HCT116 (cell line): ENCODE measurements around the gene DENND4B. TPM values are rescaled to one million over a fixed set of nuclear protein-coding genes. Genes with fewer than 3 reads are reported as not detected.
"Not testable (repeated sequence)": the region's sequence is repeated elsewhere in the genome, so short reads cannot be mapped to it uniquely, and the experiment has no call there.

Source experiments
- ATAC-seq: fragments of 200-7000 bp; cut with Tn5 transposase; 2 replicates; pipeline ENCODE4 v1.9.1; 2020; ENCODE audit warnings: mild to moderate bottlenecking, moderate library complexity
- BruUV-seq: library from RNA; stranded (reverse); fragments of 400-500 nt; replicated peaks from 2 replicates; lab custom pipeline; 2021; lab: Mats Ljungman, UMichigan
- CTCF ChIA-PET: fragments of 300-600 bp; sonication (Branson Sonifier 250); formaldehyde crosslinking; loops from one replicate; lab custom pipeline; 2021; ENCODE audit warnings: antibody characterized with exemption; lab: Charles Lee
- POLR2A ChIA-PET: fragments of 300-600, 350-600 bp; sonication (Branson Sonifier 250); formaldehyde crosslinking; loops from one replicate; lab custom pipeline; 2021; ENCODE audit warnings: antibody characterized with exemption; lab: Charles Lee
- RAD21 ChIA-PET, 2 experiments: fragments of 300-600 bp; sonication (Branson Sonifier 250); formaldehyde crosslinking; loops; one replicate each; lab custom pipeline; 2023; ENCODE audit warnings: low total read pairs in 2 of 2; ENCODE audit not compliant: uncharacterized antibody in 2 of 2, unreplicated experiment in 2 of 2, low non-redundant PET in 1 of 2; lab: Charles Lee
- DNase-seq: peaks from one replicate; pipeline ENCODE4 v3.0.0-alpha.2; 2010; ENCODE audit warnings: low read depth, low spot score
- H2AFZ ChIP-seq: fragments of 200-600 bp; shearing (Covaris generic), sonication (generic); 2 replicates; pipeline ENCODE4 v1.6.1; 2017; ENCODE audit warnings: low read depth, mixed run types, mixed read lengths, antibody characterized with exemption, low read length; ENCODE audit not compliant: poor library complexity, severe bottlenecking
- H3K27ac ChIP-seq: 2 replicates; pipeline ENCODE4 v1.5.1; 2012; ENCODE audit warnings: low read depth, low read length
- H3K27me3 ChIP-seq: fragments of 200-600 bp; sonication (generic); 2 replicates; pipeline ENCODE4 v1.6.1; 2016; ENCODE audit warnings: mixed run types, low read length, mixed read lengths; ENCODE audit not compliant: insufficient read depth
- H3K36me3 ChIP-seq, 2 experiments: fragments of 200-500 bp in 1 of 2; fragments of 200-600 bp in 1 of 2; sonication (Bioruptor generic) in 1 of 2; sonication (generic) in 1 of 2; 2 replicates each; pipeline versions ENCODE4 v1.5.1 to v1.6.1; 2014 to 2016; ENCODE audit warnings: low read length in 2 of 2, inconsistent platforms in 1 of 2, mixed read lengths in 1 of 2, mixed run types in 1 of 2; ENCODE audit not compliant: insufficient read depth in 2 of 2, control insufficient read depth in 1 of 2
- H3K4me1 ChIP-seq, 2 experiments: fragments of 200-600 bp in 1 of 2; sonication (generic) in 1 of 2; 2 replicates each; pipeline versions ENCODE4 v1.5.1 to v1.6.1; 2012 to 2017; ENCODE audit warnings: low read length in 2 of 2, inconsistent platforms in 1 of 2, mild to moderate bottlenecking in 1 of 2, mixed read lengths in 1 of 2, mixed run types in 1 of 2, moderate library complexity in 1 of 2; ENCODE audit not compliant: insufficient read depth in 2 of 2, control insufficient read depth in 1 of 2
- H3K4me2 ChIP-seq: fragments of 200-600 bp; sonication (generic); 2 replicates; pipeline ENCODE4 v1.6.1; 2017; ENCODE audit warnings: mixed run types, low read length, mixed read lengths
- H3K4me3 ChIP-seq, 2 experiments: fragments of 200-600 bp in 1 of 2; sonication (generic) in 1 of 2; replicated peaks in 1 of 2; 2 replicates each; pipeline ENCODE4 v1.5.1; 2011 to 2016; ENCODE audit warnings: low read length in 2 of 2, control low read depth in 1 of 2, low read depth in 1 of 2, mild to moderate bottlenecking in 1 of 2, mixed read lengths in 1 of 2, mixed run types in 1 of 2
- H3K79me2 ChIP-seq: fragments of 200-600 bp; sonication (generic); 2 replicates; pipeline ENCODE4 v1.6.1; 2017; ENCODE audit warnings: mild to moderate bottlenecking, mixed run types, low read length, moderate library complexity, mixed read lengths; ENCODE audit not compliant: insufficient read depth
- H3K9ac ChIP-seq: fragments of 200-600 bp; sonication (generic); 2 replicates; pipeline ENCODE4 v1.6.1; 2016; ENCODE audit warnings: low read length, mixed read lengths
- H3K9me2 ChIP-seq: fragments of 200-600 bp; sonication (generic), shearing (Covaris generic); 2 replicates; pipeline ENCODE4 v1.6.1; 2017; ENCODE audit warnings: mixed run types, mild to moderate bottlenecking, moderate library complexity; ENCODE audit not compliant: insufficient read depth
- H3K9me3 ChIP-seq, 2 experiments: fragments of 200-500 bp in 1 of 2; fragments of 200-600 bp in 1 of 2; sonication (Bioruptor generic) in 1 of 2; sonication (generic) in 1 of 2; 2 replicates each; pipeline ENCODE4 v1.6.1; 2014 to 2017; ENCODE audit warnings: low read length in 2 of 2, mixed read lengths in 2 of 2, inconsistent platforms in 1 of 2, low read depth in 1 of 2, mild to moderate bottlenecking in 1 of 2, mixed run types in 1 of 2, moderate library complexity in 1 of 2; ENCODE audit not compliant: control insufficient read depth in 1 of 2, insufficient read depth in 1 of 2
- H4K20me1 ChIP-seq: fragments of 200-600 bp; sonication (generic), shearing (Covaris generic); 2 replicates; pipeline ENCODE4 v1.6.1; 2017; ENCODE audit warnings: mixed run types, mild to moderate bottlenecking, moderate library complexity; ENCODE audit not compliant: insufficient read depth
- CBX3 ChIP-seq: IDR thresholded peaks from 2 replicates; pipeline ENCODE4 v1.6.1; 2012; ENCODE audit warnings: low read depth
- CEBPB ChIP-seq: IDR thresholded peaks from 2 replicates; pipeline ENCODE4 v1.6.1; 2012; ENCODE audit warnings: low read depth
- FOSL1 ChIP-seq: IDR thresholded peaks from 2 replicates; pipeline ENCODE4 v1.6.1; 2012; ENCODE audit warnings: low read depth
- JUND ChIP-seq: IDR thresholded peaks from 2 replicates; pipeline ENCODE4 v1.6.1; 2012
- POLR2A ChIP-seq: IDR thresholded peaks from 2 replicates; pipeline ENCODE4 v1.7.0; 2011; ENCODE audit warnings: borderline replicate concordance; ENCODE audit not compliant: insufficient read depth, insufficient read length; ENCODE audit errors: extremely low read depth
- SP1 ChIP-seq: IDR thresholded peaks from 2 replicates; pipeline ENCODE4 v1.6.1; 2012; ENCODE audit warnings: low read depth
- SRF ChIP-seq: IDR thresholded peaks from 2 replicates; pipeline ENCODE4 v1.6.1; 2012; ENCODE audit warnings: low read depth
- TCF7L2 ChIP-seq: IDR thresholded peaks from 2 replicates; pipeline ENCODE4 v1.7.0; 2011; ENCODE audit warnings: borderline replicate concordance, inconsistent platforms; ENCODE audit not compliant: insufficient read depth, insufficient read length; ENCODE audit errors: extremely low read depth
- ZFX ChIP-seq: fragments of 450-650 bp; IDR thresholded peaks from 2 replicates; pipeline ENCODE4 v1.6.1; 2017
- ZNF274 ChIP-seq: fragments of 200-500 bp; sonication (Bioruptor generic); IDR thresholded peaks from 2 replicates; pipeline ENCODE4 v1.6.1; 2014; ENCODE audit warnings: mild to moderate bottlenecking, low read depth, low read length, inconsistent platforms
- intact Hi-C: fragments of 100-400 bp; cut with micrococcal nuclease; formaldehyde crosslinking; loops from 2 replicates; pipeline ENCODE4 v1.10.0; 2022
- total RNA-seq: library from RNA; stranded (reverse); gene quantifications from one replicate; pipeline ENCODE4 v1.2.1, GENCODE V29; 2021; ENCODE audit not compliant: unreplicated experiment
- TF ChIP-seq, protein P1 (sequence below): IDR thresholded peaks from 2 replicates; pipeline ENCODE4 v1.6.1; 2011; ENCODE audit warnings: mild to moderate bottlenecking, low read length, moderate library complexity; ENCODE audit not compliant: insufficient replicate concordance; ENCODE audit errors: extremely low read depth
- TF ChIP-seq, protein P2 (sequence below), 3 experiments: fragments of 200-600 bp in 1 of 3; sonication (generic) in 1 of 3; IDR thresholded peaks in 2 of 3; conservative IDR thresholded peaks in 1 of 3; 2 replicates each; pipeline ENCODE4 v1.5.1; 2012 to 2017; ENCODE audit warnings: low read depth in 2 of 3, low read length in 2 of 3, antibody characterized with exemption in 1 of 3, borderline replicate concordance in 1 of 3, control low read depth in 1 of 3, mild to moderate bottlenecking in 1 of 3, mixed read lengths in 1 of 3, mixed run types in 1 of 3, moderate library complexity in 1 of 3; ENCODE audit not compliant: insufficient read depth in 1 of 3

The DENND4B gene
- total RNA-seq, 1 experiment from 2014 or later = 70.8 TPM

DNA sequence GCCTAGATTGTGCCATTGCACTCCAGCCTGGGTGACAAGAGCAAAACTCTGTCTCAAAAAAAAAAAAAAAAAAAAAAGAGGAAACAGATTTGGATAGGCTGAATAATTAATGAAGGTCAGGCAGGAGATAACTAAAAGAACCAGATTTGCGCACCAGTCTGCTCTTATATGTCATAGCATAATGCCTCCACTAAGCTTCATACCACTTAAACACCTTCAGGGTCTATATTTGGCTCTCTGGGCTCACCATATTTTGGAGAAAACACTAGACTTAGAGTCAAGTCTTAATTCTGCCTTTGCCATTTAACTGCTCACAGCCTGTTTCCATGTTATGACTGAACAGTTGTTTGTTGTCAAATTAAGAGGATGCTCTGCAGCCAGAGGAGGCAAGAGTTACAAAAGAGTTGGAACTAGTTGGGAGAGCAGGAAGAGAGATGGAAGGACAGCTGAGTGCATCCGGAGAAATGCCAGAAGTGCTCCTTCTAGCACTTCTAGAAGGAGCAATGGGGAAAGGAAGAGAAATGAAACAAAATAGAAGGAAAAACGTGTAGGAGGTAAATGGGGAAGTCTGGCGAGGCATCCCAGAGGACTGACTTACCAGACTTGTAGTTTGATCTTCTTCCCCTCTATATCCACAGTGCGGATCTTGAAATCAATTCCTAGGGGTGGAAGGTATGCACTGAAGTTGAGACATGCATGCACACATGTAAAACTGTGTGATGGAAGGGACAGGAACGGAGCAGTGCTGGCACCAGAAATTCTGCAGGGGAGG, 37.8 kb upstream of the DENND4B start:
- H3K79me2 ChIP-seq = peaks cover 4% of the 10 kb centered on the region; the same call in 1 of the 2 replicates
- BruUV-seq = no TSS peak
- POLR2A ChIA-PET = no interaction called here

DNA sequence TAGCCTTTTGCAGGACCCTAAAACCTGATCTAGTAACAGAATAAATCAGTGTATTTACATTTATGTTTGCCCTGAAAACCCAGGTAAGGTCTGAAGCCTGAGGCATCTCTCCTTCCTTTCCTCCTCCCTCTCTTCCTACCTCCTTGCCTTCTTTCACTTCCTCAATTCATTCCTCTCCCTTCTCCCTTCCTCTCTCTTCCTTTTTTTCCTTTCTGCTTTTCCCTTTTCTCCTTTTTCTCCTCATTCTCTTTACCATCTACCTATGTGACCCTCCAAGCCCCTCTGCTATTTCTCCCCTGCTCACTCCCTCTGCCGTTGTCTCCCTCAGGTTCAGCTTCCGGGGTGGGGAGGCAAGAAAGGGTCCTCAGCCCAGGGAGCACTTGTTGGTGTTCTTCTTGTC, 35.2 kb upstream of the DENND4B start:
- ATAC-seq, DNase-seq, POLR2A ChIA-PET, H3K9me3 ChIP-seq, RAD21 ChIA-PET, CTCF ChIA-PET, H2AFZ ChIP-seq, H3K9ac ChIP-seq, H3K4me3 ChIP-seq, H3K9me2 ChIP-seq, H3K27me3 ChIP-seq, intact Hi-C loops, H3K27ac ChIP-seq, H3K36me3 ChIP-seq, H4K20me1 ChIP-seq, H3K4me2 ChIP-seq: not testable (repeated sequence)
- H3K4me1 ChIP-seq = peaks cover 9 to 24% of the 10 kb centered on the region in 2 experiments
- TSS peak; percentile 67 for BruUV-seq
- H3K79me2 ChIP-seq = peaks cover 11% of the 10 kb centered on the region

More for the DNA sequence above, 37.8 kb upstream of the DENND4B start:
- Histone ChIP-seq H3K9me3 (no peaks in the 10 kb centered on the region), H3K4me3 (no peak overlapping the region), H3K9ac (no peak overlapping the region), H3K36me3 (peaks cover 3 to 4% of the 10 kb centered on the region in 2 experiments; a peak in 1 of 4 replicates), H4K20me1 (no peaks in the 10 kb centered on the region), H3K27me3 (no peaks in the 10 kb centered on the region), H3K9me2 (no peaks in the 10 kb centered on the region), H3K27ac (no peak overlapping the region), H2AFZ (no peak overlapping the region), H3K4me2 (peak overlapping the region; percentile 80; the same call in 1 of the 2 replicates), H3K4me1 (peaks cover 12 to 28% of the 10 kb centered on the region in 2 experiments)
- ChIA-PET RAD21 (no interaction called here), CTCF (interaction anchor here (0.7 kb wide), 1 partner anchor 95 kb away, joined by 3 read pairs; no protein-coding TSS in a partner anchor)
- DNase-seq = no peak
- TF ChIP-seq ZFX = no peak
- TF ChIP-seq TCF7L2 = no peak
- no peak for TF ChIP-seq SRF
- TF ChIP-seq, protein P1, sequence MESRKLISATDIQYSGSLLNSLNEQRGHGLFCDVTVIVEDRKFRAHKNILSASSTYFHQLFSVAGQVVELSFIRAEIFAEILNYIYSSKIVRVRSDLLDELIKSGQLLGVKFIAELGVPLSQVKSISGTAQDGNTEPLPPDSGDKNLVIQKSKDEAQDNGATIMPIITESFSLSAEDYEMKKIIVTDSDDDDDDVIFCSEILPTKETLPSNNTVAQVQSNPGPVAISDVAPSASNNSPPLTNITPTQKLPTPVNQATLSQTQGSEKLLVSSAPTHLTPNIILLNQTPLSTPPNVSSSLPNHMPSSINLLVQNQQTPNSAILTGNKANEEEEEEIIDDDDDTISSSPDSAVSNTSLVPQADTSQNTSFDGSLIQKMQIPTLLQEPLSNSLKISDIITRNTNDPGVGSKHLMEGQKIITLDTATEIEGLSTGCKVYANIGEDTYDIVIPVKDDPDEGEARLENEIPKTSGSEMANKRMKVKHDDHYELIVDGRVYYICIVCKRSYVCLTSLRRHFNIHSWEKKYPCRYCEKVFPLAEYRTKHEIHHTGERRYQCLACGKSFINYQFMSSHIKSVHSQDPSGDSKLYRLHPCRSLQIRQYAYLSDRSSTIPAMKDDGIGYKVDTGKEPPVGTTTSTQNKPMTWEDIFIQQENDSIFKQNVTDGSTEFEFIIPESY = no peak
- TF ChIP-seq POLR2A = no peak
- TF ChIP-seq SP1 = no peak
- TF ChIP-seq CEBPB = no peak
- no peak for TF ChIP-seq FOSL1
- TF ChIP-seq JUND = no peak
- no peak for TF ChIP-seq CBX3
- TF ChIP-seq ZNF274 = no peak
- TF ChIP-seq, protein P2, sequence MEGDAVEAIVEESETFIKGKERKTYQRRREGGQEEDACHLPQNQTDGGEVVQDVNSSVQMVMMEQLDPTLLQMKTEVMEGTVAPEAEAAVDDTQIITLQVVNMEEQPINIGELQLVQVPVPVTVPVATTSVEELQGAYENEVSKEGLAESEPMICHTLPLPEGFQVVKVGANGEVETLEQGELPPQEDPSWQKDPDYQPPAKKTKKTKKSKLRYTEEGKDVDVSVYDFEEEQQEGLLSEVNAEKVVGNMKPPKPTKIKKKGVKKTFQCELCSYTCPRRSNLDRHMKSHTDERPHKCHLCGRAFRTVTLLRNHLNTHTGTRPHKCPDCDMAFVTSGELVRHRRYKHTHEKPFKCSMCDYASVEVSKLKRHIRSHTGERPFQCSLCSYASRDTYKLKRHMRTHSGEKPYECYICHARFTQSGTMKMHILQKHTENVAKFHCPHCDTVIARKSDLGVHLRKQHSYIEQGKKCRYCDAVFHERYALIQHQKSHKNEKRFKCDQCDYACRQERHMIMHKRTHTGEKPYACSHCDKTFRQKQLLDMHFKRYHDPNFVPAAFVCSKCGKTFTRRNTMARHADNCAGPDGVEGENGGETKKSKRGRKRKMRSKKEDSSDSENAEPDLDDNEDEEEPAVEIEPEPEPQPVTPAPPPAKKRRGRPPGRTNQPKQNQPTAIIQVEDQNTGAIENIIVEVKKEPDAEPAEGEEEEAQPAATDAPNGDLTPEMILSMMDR (IDR thresholded peaks at IDR 0.05 in 2 of 3, conservative IDR thresholded peaks at IDR 0.05 in 1 of 3; ENCODE audit: borderline replicate concordance in 1 of 3, insufficient read depth in 1 of 3, low read depth in 2 of 3, low read length in 2 of 3) = no peak
- ATAC-seq = no peak
- intact Hi-C loops = no loop called here
